GM12878 (cell line): ENCODE results near the gene SLC2A4. TPM values are rescaled to one million over a fixed set of nuclear protein-coding genes. Genes with fewer than 3 reads are reported as not detected.

Experiments used
- BACH1 ChIP-seq: fragments of 450-650 bp; IDR thresholded peaks from 2 replicates; pipeline ENCODE4 v1.6.1; 2017; ENCODE audit warnings: mild to moderate bottlenecking, borderline replicate concordance
- CTCF ChIP-seq, 3 experiments: IDR thresholded peaks in 2 of 3; conservative IDR thresholded peaks in 1 of 3; 2 replicates each; pipeline ENCODE4 v1.5.1; 2011; ENCODE audit warnings: low read depth in 3 of 3, low read length in 3 of 3, mild to moderate bottlenecking in 3 of 3, control low read depth in 2 of 3, moderate library complexity in 2 of 3, inconsistent platforms in 1 of 3, mixed read lengths in 1 of 3; ENCODE audit not compliant: control insufficient read depth in 2 of 3, insufficient read depth in 1 of 3; ENCODE audit errors: extremely low read depth in 1 of 3
- IRF3 ChIP-seq: fragments of 450-650 bp; IDR thresholded peaks from 2 replicates; pipeline ENCODE4 v1.6.1; 2014; ENCODE audit warnings: mild to moderate bottlenecking
- KLF5 ChIP-seq: fragments of 450-650 bp; IDR thresholded peaks from 2 replicates; pipeline ENCODE4 v1.6.1; 2014; ENCODE audit warnings: mild to moderate bottlenecking; ENCODE audit not compliant: partially characterized antibody
- LARP7 ChIP-seq: fragments of 450-650 bp; IDR thresholded peaks from 2 replicates; pipeline ENCODE4 v1.6.1; 2017; ENCODE audit warnings: mild to moderate bottlenecking
- NR2F1 ChIP-seq: fragments of 450-650 bp; conservative IDR thresholded peaks from 2 replicates; pipeline ENCODE4 v1.6.1; 2017; ENCODE audit warnings: mild to moderate bottlenecking
- POLR2AphosphoS2 ChIP-seq: IDR thresholded peaks from 2 replicates; pipeline ENCODE4 v1.6.1; 2011; ENCODE audit warnings: low read depth, mild to moderate bottlenecking, low read length, improper control_type of control experiment, moderate library complexity
- POLR2AphosphoS5 ChIP-seq: IDR thresholded peaks from 2 replicates; pipeline ENCODE4 v1.6.1; 2011; ENCODE audit warnings: mild to moderate bottlenecking, low read length, inconsistent platforms
- POU2F2 ChIP-seq: IDR thresholded peaks from 3 replicates; pipeline ENCODE4 v1.6.1; 2011; ENCODE audit warnings: low read depth, mild to moderate bottlenecking, low read length, borderline replicate concordance
- RCOR1 ChIP-seq: conservative IDR thresholded peaks from 2 replicates; pipeline ENCODE4 v1.6.1; 2012; ENCODE audit warnings: low read depth, low read length, improper control_type of control experiment
- ZNF622 ChIP-seq: fragments of 450-650 bp; IDR thresholded peaks from 2 replicates; pipeline ENCODE4 v1.6.1; 2017; ENCODE audit warnings: mild to moderate bottlenecking, inconsistent platforms
- polyA plus RNA-seq, 11 experiments: library from polyadenylated mRNA; depleted of rRNA in 4 of 11; unstranded in 6 of 11; stranded (reverse) in 5 of 11; fragments of >200 nt; fragmentation: Nextera tagmentation in 4 of 11; fragmentation: Illumina TruSeq in 1 of 11; extraction: Ambion mirVana in 4 of 11; extraction: Trizol in 1 of 11; gene quantifications; 1 replicate in 1 of 11; 2 replicates in 10 of 11; pipeline versions ENCODE4 v1.2.1 to v1.2.3, GENCODE V29; 2011 to 2016; ENCODE audit warnings: inconsistent platforms in 2 of 11, missing spikeins in 2 of 11, low read depth in 1 of 11
- total RNA-seq, 4 experiments: library from RNA; depleted of rRNA in 3 of 4; stranded (reverse); fragments of >200 nt in 3 of 4; fragmentation: Illumina TruSeq in 1 of 4; extraction: Trizol in 1 of 4; gene quantifications; 2 replicates each; pipeline versions ENCODE4 v1.2.1 to v1.2.3, GENCODE V29; 2013 to 2021

SLC2A4 gene
- total and polyA plus RNA-seq, 10 of the 15 experiments (the other 5 are each of a cell fraction or from before 2014, with no cell fraction given), result 0.03 to 0.23 (median 0.04) TPM; not detected in 4

- TF ChIP-seq CTCF (IDR thresholded peaks at IDR 0.05 in 2 of 3, conservative IDR thresholded peaks at IDR 0.05 in 1 of 3; ENCODE audit: control insufficient read depth in 2 of 3, extremely low read depth in 1 of 3, insufficient read depth in 1 of 3, low read depth in 3 of 3, low read length in 3 of 3) (peak in 2 of 3 experiments; percentile 27 to 28; a peak in 2 of 6 replicates), BACH1 (peak; percentile 32), IRF3 (no peak), POLR2AphosphoS5 (peak; percentile 92), LARP7 (no peak), POLR2AphosphoS2 (peak; percentile 66; the same call in 1 of the 2 replicates), KLF5 (no peak), POU2F2 (peak; percentile 55; the same call in 1 of the 3 replicates), ZNF622 (no peak), NR2F1 (no peak), RCOR1 (no peak)
- TF ChIP-seq, all 136 proteins: peak for 8
These were observed 31.8 kb downstream of the SLC2A4 start (continued) for GRCh38 chr17:7313088-7313889.
